Right lobe of liver (tissue), 4 donors: ENCODE results near the gene TRIP12.
"Not testable (repeated sequence)": the region's sequence is repeated elsewhere in the genome, so short reads cannot be mapped to it uniquely, and the experiment has no call there.

ENCODE experiments used
- POLR2A ChIP-seq: fragments of 450-650 bp; IDR thresholded peaks from one replicate; pipeline ENCODE4 v1.6.1; 2017; ENCODE audit warnings: antibody characterized with exemption, mild to moderate bottlenecking
- TF ChIP-seq, protein P1 (sequence below), 4 donors: fragments of 200-600 bp in 3 of 4; fragments of 450-650 bp in 1 of 4; IDR thresholded peaks; one replicate each; pipeline versions ENCODE4 v1.5.1 to v1.8.0; 2016 to 2022; ENCODE audit warnings: antibody characterized with exemption in 4 of 4, mild to moderate bottlenecking in 2 of 4
- donor health status: DM: no; HTN: no; CAD: no.
- donor health status: DM: no; HTN: no; CAD: no.
- donor health status: DM: no; HTN: yes; CAD: no.

DNA sequence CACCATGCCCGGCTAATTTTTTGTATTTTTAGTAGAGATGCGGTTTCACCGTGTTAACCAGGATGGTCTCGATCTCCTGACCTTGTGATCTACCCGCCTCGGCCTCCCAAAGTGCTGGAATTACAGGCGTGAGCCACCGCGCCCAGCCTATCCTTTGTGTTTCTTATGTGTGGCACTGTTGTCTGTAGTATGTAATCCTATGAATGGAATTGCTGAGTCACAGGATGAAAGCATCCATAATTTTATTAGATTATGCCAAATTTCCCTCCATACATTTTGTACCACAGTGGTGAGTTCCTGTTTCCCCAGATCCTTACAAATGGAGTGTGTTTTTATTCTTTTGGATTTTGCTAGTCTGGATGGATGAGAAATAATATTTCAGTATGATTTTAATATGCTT, 41.8 kb upstream of the TRIP12 start:
- TF ChIP-seq POLR2A = not testable (repeated sequence)
- TF ChIP-seq, protein P1, sequence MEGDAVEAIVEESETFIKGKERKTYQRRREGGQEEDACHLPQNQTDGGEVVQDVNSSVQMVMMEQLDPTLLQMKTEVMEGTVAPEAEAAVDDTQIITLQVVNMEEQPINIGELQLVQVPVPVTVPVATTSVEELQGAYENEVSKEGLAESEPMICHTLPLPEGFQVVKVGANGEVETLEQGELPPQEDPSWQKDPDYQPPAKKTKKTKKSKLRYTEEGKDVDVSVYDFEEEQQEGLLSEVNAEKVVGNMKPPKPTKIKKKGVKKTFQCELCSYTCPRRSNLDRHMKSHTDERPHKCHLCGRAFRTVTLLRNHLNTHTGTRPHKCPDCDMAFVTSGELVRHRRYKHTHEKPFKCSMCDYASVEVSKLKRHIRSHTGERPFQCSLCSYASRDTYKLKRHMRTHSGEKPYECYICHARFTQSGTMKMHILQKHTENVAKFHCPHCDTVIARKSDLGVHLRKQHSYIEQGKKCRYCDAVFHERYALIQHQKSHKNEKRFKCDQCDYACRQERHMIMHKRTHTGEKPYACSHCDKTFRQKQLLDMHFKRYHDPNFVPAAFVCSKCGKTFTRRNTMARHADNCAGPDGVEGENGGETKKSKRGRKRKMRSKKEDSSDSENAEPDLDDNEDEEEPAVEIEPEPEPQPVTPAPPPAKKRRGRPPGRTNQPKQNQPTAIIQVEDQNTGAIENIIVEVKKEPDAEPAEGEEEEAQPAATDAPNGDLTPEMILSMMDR (IDR thresholded peaks at IDR 0.05) = not testable (repeated sequence)
